Measurements from ENCODE around the gene PRKCI. TPM values are rescaled to one million over a fixed set of nuclear protein-coding genes. Genes with fewer than 3 reads are reported as not detected.
"Not testable (repeated sequence)": the region's sequence is repeated elsewhere in the genome, so short reads cannot be mapped to it uniquely, and the experiment has no call there.

Gene PRKCI
- polyA plus RNA-seq, 3 donors, result 5.1 to 15.4 (median 11.6) TPM

DNA sequence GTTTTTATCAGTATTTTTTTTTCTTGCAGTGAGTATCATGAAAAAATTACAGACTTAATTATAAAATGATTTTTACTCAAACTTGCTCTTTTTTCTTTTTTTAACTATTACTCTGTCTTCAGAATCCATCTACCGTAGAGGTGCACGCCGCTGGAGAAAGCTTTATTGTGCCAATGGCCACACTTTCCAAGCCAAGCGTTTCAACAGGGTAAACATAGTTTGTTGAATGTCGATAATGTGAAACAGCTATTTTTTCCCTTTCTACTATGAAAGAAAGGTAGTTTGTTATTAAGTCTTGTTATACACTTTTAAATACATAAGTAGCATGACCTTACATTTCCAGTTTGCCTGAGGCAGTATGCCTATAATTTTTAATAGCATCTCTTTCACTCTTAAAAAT, 45.6 kb downstream of the PRKCI start:
- no peak overlapping the region for H3K4me3 Mint-ChIP-seq
- H3K27me3 Mint-ChIP-seq (ENCODE audit: low read depth in 3 of 3), result peaks cover 0 to 2% (median 0%) of the 10 kb centered on the region in 3 donors
- Histone ChIP-seq H3K79me2 (ENCODE audit: insufficient read depth, low read length) (no peaks in the 10 kb centered on the region), H3K4me2 (replicated peaks; ENCODE audit: extremely low read depth, low read length, poor library complexity, severe bottlenecking) (no peak overlapping the region), H3K4me1 (ENCODE audit: control insufficient read depth in 1 of 2, insufficient read depth in 2 of 2, low read length in 2 of 2) (no peaks in the 10 kb centered on the region), H3K27ac (ENCODE audit: low read depth in 1 of 2, low read length in 2 of 2) (no peak overlapping the region), H3K9ac (ENCODE audit: insufficient read depth, low read length, poor library complexity, severe bottlenecking) (no peak overlapping the region), H3K27me3 (ENCODE audit: control insufficient read depth in 2 of 2, insufficient read depth in 2 of 2, low read length in 2 of 2) (no peaks in the 10 kb centered on the region), H3K4me3 (replicated peaks in 1 of 3; ENCODE audit: low read depth in 2 of 3, low read length in 3 of 3) (no peak overlapping the region), H3K9me3 (replicated peaks in 1 of 2; ENCODE audit: control insufficient read depth in 1 of 2, insufficient read depth in 1 of 2, low read length in 2 of 2) (no peaks in the 10 kb centered on the region), H3K36me3 (replicated peaks in 1 of 2; ENCODE audit: control insufficient read depth in 1 of 2, insufficient read depth in 2 of 2, low read length in 2 of 2) (peaks cover 16 to 53% of the 10 kb centered on the region in 2 donors), H4K20me1 (ENCODE audit: insufficient read depth, low read length) (no peaks in the 10 kb centered on the region), H2AFZ (ENCODE audit: insufficient read depth, low read depth, low read length, poor library complexity, severe bottlenecking) (no peak overlapping the region)
- DNase-seq, result no peak
- no peak overlapping the region for H3K27ac Mint-ChIP-seq
- TF ChIP-seq, protein P1, sequence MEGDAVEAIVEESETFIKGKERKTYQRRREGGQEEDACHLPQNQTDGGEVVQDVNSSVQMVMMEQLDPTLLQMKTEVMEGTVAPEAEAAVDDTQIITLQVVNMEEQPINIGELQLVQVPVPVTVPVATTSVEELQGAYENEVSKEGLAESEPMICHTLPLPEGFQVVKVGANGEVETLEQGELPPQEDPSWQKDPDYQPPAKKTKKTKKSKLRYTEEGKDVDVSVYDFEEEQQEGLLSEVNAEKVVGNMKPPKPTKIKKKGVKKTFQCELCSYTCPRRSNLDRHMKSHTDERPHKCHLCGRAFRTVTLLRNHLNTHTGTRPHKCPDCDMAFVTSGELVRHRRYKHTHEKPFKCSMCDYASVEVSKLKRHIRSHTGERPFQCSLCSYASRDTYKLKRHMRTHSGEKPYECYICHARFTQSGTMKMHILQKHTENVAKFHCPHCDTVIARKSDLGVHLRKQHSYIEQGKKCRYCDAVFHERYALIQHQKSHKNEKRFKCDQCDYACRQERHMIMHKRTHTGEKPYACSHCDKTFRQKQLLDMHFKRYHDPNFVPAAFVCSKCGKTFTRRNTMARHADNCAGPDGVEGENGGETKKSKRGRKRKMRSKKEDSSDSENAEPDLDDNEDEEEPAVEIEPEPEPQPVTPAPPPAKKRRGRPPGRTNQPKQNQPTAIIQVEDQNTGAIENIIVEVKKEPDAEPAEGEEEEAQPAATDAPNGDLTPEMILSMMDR (IDR thresholded peaks at IDR 0.05), result no peak
- intact Hi-C loops (cut with micrococcal nuclease), result no loop called here
- peaks cover 0 to under 1% (median 0%) of the 10 kb centered on the region in 7 donors for H3K9me3 Mint-ChIP-seq
- peaks cover 45 to 65% of the 10 kb centered on the region in 2 donors for H3K36me3 Mint-ChIP-seq
- WGBS (ENCODE audit: insufficient coverage), result no CpG with 5 or more reads among the region's 5 CpGs
- no peaks in the 10 kb centered on the region for H3K4me1 Mint-ChIP-seq

DNA sequence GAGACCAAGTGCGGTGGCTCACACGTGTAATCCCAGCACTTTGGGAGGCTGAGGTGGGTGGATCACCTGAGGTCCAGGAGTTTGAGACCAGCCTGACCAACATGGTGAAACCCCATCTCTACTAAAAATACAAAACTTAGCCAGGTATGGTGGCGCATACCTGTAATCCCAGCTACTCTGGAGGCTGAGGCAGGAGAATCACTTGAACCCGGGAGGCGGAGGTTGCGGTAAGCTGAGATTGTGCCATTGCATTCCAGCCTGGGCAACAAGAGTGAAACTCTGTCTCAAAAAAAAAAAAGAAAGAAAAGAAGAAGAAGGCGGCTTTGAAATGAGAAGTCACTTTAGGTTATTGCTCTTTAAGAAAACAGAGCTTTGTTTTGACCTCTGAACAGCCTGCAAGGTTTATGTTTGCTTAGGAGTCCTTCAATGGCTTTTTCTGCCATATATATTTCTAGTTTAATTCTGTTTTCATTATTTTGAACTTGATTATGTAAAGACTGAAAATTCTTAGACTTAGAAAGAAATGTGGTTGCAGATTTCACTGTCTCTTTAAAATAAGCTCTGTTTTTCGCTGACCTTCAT, 47.5 kb downstream of the PRKCI start:
- H2AFZ ChIP-seq (ENCODE audit: insufficient read depth, low read depth, low read length, poor library complexity, severe bottlenecking); H3K4me3 ChIP-seq (replicated peaks in 1 of 3; ENCODE audit: low read depth in 2 of 3, low read length in 3 of 3); DNase-seq; H3K4me1 ChIP-seq (ENCODE audit: control insufficient read depth in 1 of 2, insufficient read depth in 2 of 2, low read length in 2 of 2); H3K4me1 Mint-ChIP-seq; H3K4me3 Mint-ChIP-seq; H3K9me3 ChIP-seq (replicated peaks in 1 of 2; ENCODE audit: control insufficient read depth in 1 of 2, insufficient read depth in 1 of 2, low read length in 2 of 2); H4K20me1 ChIP-seq (ENCODE audit: insufficient read depth, low read length); intact Hi-C loops (cut with micrococcal nuclease); H3K79me2 ChIP-seq (ENCODE audit: insufficient read depth, low read length); H3K27me3 ChIP-seq (ENCODE audit: control insufficient read depth in 2 of 2, insufficient read depth in 2 of 2, low read length in 2 of 2); H3K27ac ChIP-seq (ENCODE audit: low read depth in 1 of 2, low read length in 2 of 2); H3K9me3 Mint-ChIP-seq; H3K9ac ChIP-seq (ENCODE audit: insufficient read depth, low read length, poor library complexity, severe bottlenecking); H3K27me3 Mint-ChIP-seq (ENCODE audit: low read depth in 3 of 3); H3K4me2 ChIP-seq (replicated peaks; ENCODE audit: extremely low read depth, low read length, poor library complexity, severe bottlenecking): not testable (repeated sequence)
- H3K36me3 ChIP-seq (replicated peaks in 1 of 2; ENCODE audit: control insufficient read depth in 1 of 2, insufficient read depth in 2 of 2, low read length in 2 of 2), result peaks cover 17 to 47% of the 10 kb centered on the region in 2 donors
- WGBS (ENCODE audit: insufficient coverage), result 100% methylated on average over 1 of the region's 8 CpGs
- Mint-ChIP-seq H3K36me3 (peaks cover 36 to 61% of the 10 kb centered on the region in 2 donors), H3K27ac (peak overlapping the region in 4 of 7 donors; percentile 6 to 57 (median 38))
